H4 (cell line): ENCODE measurements around the gene TMC1. TPM values are rescaled to one million over a fixed set of nuclear protein-coding genes. Genes with fewer than 3 reads are reported as not detected.

Source experiments
- DNase-seq: peaks from one replicate; pipeline ENCODE4 v3.0.0-alpha.2; 2015; ENCODE audit warnings: low spot score
- total RNA-seq: library from RNA; depleted of rRNA; stranded (reverse); fragments of >200 nt; shearing (Covaris generic); gene quantifications from 2 replicates; pipeline ENCODE4 v1.2.3, GENCODE V29; 2014

TMC1 gene
- total RNA-seq, 1 experiment from 2014 or later = not detected

GRCh38 chr9:72614067-72614466 is 92.7 kb downstream of the TMC1 start:
- no peak for DNase-seq

- DNase-seq = no peak
These were observed 94.5 kb downstream of the TMC1 start for GRCh38 chr9:72615931-72616330.

DNA sequence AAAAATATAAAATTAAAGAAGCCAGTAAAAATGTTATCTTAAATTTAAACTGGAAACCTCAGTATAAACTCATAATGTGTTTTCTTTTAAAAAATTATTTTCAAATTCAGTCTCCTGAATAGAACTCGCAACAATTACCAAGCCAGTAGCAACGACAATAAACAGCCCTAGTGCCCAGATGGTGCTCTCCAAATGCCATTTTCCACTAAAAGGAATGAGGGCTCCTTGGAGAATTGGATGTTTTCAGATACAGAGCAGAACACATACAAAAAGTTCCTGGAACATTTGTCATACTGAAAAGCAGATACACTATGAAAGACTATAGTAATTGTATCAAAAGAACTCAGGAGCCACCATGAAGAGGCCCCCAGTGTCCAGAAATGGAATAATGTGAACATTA is 97.4 kb downstream of the TMC1 start:
- no peak for DNase-seq

DNA sequence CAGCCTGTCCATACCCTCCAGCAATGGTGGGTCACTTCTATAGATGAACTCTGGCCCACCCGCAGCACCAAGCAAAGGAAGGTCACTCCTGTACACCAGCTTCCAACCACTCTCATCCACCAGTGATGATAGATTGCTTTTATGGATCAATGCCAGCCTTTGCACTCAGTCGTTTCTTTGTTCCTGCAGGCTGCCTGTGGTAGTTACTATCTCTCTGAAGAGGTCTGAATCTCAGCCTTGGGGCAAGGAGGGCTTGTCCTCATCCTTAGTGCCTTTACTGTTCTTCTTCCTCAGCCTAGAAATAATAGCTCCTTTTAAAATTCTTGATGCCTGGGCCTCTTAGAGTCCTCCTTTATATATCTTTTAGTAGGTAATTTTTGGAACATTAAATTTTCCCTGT is 100.8 kb downstream of the TMC1 start:
- no peak for DNase-seq

DNA sequence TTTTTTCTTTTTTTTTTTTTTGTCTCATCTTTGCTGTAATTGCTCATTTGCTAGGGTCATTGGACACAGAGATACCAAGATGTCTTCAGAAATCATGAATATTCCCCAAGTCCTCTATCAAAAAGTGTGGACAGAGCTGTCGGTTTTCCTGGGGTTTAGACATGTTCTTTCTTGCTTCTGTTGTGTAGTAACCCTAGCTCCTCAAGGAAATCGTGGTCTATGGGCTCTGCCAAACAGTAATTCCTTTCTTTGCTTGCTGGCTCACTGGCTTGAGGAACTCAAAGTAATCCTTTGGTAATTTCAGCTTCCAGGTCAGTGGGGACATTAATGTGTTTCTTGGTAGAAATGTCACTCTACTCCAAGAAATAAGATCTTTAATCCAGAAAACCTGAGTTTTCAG is 101.7 kb downstream of the TMC1 start:
- DNase-seq = no peak

- no peak for DNase-seq
These were observed 105.7 kb downstream of the TMC1 start for GRCh38 chr9:72627147-72627546.

- DNase-seq = no peak
These were observed 106.6 kb downstream of the TMC1 start for GRCh38 chr9:72627956-72628540.

DNA sequence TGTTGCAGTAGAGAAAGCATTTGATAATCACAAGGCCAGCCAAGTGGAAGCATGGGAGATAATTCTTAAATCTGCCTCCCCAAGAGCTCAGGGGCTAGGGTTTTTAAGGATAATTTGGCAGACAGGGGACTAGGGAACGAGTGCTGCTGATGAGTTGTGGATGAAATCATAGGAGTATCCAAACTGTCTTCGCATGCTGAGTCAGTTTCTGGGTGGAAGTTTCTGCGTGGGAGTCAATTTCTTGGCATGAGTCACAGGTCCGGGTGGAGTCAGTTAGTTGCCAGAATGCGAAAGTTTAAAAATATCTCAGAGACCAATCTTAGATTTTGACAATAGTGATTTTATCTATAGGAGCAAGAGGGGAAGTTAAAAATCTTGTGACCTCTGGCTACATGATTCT is 112.6 kb downstream of the TMC1 start:
- DNase-seq = no peak

- DNase-seq = no peak
These were observed 113.8 kb downstream of the TMC1 start for GRCh38 chr9:72635197-72635596.

DNA sequence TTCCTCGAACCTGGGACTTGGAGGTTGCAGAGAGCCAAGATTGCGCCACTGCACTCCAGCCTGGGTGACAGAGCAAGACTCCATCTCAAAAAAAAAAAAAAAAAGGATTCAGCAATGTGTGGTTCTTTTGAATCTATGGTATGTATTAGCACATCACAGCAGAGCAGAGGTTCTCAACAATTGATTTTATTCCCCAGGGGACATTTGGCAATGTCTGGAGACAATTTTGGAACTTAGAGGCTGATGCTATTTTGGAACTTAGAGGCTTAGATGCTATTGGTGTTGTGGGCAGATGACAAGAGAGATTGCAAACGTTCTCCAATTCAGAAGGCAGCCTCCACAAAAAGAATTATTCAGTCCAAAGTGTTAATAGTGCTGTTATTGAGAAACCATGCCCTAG is 115.2 kb downstream of the TMC1 start:
- DNase-seq = no peak

- DNase-seq = no peak
These were observed 122.2 kb downstream of the TMC1 start for GRCh38 chr9:72643651-72644050.

DNA sequence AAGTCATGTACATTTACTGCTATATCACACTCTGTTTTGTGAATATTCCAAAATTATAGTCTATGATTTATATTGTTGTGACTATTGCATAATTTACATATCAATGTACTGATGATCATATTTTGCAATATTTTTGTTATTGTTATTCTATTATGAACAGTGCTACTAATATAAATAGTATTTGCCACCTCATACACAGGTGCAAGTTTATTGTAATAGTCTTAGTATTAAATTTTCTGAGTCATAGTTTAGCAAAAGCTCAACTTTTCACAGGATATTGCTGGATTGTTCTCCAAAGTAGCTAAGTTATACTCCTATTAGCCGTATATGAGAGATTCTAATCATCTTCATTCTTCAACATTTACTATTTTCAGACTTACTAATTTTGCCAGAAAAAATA is 124.7 kb downstream of the TMC1 start:
- no peak for DNase-seq

GRCh38 chr9:72648324-72649126 is 127.1 kb downstream of the TMC1 start:
- no peak for DNase-seq

GRCh38 chr9:72649127-72649442 is 127.7 kb downstream of the TMC1 start:
- no peak for DNase-seq

DNA sequence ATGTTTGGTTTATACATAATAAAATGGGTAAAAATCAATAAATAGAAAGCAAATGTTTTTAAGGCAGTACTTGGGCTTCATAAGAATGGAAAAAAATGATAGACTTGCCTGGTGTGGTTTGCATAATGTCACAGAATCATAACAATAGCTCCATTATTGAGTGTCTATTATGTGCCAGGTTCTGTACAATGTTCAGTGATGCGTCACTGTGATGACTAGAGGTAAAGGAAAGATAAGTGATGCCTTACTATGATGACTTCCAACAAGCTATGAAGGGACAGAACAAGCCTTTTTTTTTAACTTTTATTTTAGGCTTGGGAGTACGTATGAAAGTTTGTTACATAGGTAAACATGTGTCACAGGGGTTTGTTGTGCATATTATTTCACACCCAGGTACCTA is 128.8 kb downstream of the TMC1 start:
- no peak for DNase-seq

DNA sequence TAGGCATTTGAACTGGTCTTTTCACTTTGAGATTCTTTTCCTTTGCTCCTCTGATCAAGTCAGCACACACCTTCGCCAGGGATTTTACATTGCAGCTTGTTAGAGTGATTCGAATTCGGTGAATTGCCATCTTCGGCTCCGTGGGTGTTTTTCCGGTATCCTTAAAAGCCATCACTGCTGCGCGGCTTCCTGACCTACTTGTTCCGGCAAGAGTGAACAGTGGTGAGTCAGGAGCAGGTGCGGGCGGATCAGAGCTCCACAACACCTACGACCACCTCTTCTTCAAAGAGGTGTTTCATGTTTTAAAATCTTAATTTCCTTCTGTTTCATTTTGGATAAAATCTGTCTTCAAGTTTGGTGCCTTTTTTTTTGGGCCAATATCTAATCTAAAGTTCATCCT is 134.6 kb downstream of the TMC1 start:
- DNase-seq = no peak

GRCh38 chr9:72657023-72657422 is 135.6 kb downstream of the TMC1 start:
- DNase-seq = no peak

GRCh38 chr9:72658703-72659102 is 137.3 kb downstream of the TMC1 start:
- DNase-seq = no peak

DNA sequence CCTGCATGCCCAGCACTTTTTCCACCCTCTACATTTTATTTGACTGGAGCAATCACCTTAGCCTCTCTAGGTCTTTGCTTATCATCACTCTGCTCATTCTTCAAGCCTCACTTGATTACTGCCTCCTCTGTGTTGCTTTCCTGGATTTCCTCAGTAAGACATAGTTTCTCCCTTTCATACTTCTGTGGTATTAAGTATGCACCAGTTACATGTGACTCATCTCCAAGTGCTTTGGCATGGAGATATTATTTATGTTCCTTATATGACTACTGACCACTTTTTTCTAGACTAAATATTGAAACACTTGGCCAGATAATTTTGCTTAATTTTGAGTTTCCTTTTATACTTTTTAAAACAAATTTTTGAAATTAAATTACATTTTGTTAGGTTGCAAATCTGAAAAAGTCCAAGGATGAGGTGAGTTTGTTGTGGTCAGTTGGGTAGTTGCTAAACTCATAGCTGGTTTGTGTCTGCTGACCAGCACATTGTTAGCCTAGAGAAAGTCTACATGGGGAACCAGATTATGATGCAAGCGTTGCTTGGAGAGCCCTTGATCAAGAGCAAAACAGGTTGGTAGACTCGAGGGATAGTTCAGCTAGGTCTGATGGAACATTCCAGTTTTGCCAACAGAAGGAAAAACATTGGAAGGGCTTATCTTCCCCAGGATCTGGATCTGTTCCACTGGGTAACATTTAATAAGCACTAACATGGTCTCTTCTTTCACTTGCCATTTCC is 140.2 kb downstream of the TMC1 start:
- peak; percentile 11 for DNase-seq

DNA sequence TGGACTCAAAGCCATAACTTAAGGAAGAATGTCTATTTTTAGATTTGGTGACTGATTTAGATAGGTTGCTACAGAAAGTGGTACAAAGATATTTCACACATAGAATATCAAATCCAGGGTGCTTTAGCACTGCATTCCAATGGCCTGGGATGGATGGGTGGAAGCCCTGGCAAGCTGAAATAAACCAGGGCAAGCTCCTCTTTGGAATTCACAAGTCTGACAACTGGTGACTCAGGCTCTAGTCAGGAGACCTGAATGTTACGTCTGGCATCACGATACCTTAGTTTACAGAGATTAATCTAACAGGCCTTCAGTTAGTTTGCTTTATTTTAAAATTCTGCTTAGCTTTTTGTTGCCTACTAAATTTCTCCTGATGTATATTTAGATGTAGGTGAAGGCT is 144.0 kb downstream of the TMC1 start:
- DNase-seq = no peak

- DNase-seq = no peak
These were observed 145.8 kb downstream of the TMC1 start for GRCh38 chr9:72667181-72667580.

GRCh38 chr9:72674961-72675360 is 153.6 kb downstream of the TMC1 start:
- no peak for DNase-seq

- DNase-seq = no peak
These were observed 154.2 kb downstream of the TMC1 start for GRCh38 chr9:72675586-72675985.
